ENCODE measurements around the gene ZNRF2. TPM values are rescaled to one million over a fixed set of nuclear protein-coding genes. Genes with fewer than 3 reads are reported as not detected.

The ZNRF2 gene
- total and polyA plus RNA-seq, 2 donors (not counting 3 experiments of a cell fraction or from before 2014, with no cell fraction given), result 1.4 to 5.9 TPM

- no peaks in the 10 kb centered on the region for H4K20me1 ChIP-seq (replicated peaks; ENCODE audit: control insufficient read depth, extremely low read depth, insufficient read depth, low read length)
- no peaks in the 10 kb centered on the region for H3K27me3 ChIP-seq (ENCODE audit: control insufficient read depth in 2 of 2, insufficient read depth in 2 of 2, low read length in 2 of 2)
- no peak overlapping the region for H2AFZ ChIP-seq (ENCODE audit: low read depth, low read length)
- no peaks in the 10 kb centered on the region for H3K4me1 ChIP-seq (ENCODE audit: control insufficient read depth, extremely low read depth, insufficient read depth, low read length)
- H3K27ac ChIP-seq (ENCODE audit: insufficient read depth, low read depth, low read length), result no peak overlapping the region
- no peak overlapping the region for H3K9ac ChIP-seq (replicated peaks; ENCODE audit: extremely low read depth, insufficient read depth, low read length)
- H3K36me3 ChIP-seq (ENCODE audit: control insufficient read depth in 2 of 2, extremely low read depth in 1 of 2, insufficient read depth in 2 of 2, low read length in 2 of 2), result no peaks in the 10 kb centered on the region
- peaks cover 2% of the 10 kb centered on the region for H3K79me2 ChIP-seq (ENCODE audit: control insufficient read depth, insufficient read depth, low read length)
- no peaks in the 10 kb centered on the region for H3K9me3 ChIP-seq (replicated peaks; ENCODE audit: control insufficient read depth, insufficient read depth, low read length)
- DNase-seq (ENCODE audit: low read depth, low spot score) (no peak), FAIRE-seq (no peak)
- no peaks in the 10 kb centered on the region for H3K9me1 ChIP-seq (replicated peaks; ENCODE audit: control insufficient read depth, extremely low read depth, insufficient read depth, low read length)
- CTCF ChIA-PET, result no interaction called here
- no peak overlapping the region for H3K4me3 ChIP-seq (replicated peaks in 1 of 3; ENCODE audit: insufficient read depth in 1 of 3, low read depth in 1 of 3, low read length in 3 of 3)
- BruUV-seq (replicated peaks), result no TSS peak
- intact Hi-C loops (cut with micrococcal nuclease) (no loop called here), dilution Hi-C loops (cut with MboI; ENCODE audit: extremely low pct_ligation_motif_present, low sequenced_read_pairs) (no loop called here)
- TF ChIP-seq POLR2A (IDR thresholded peaks at IDR 0.05; ENCODE audit: low read depth, low read length) (no peak), GATA2 (IDR thresholded peaks at IDR 0.05; ENCODE audit: insufficient read depth, insufficient read length, low read depth, low read length) (no peak), POLR2AphosphoS5 (IDR thresholded peaks at IDR 0.05; ENCODE audit: insufficient read depth, low read depth, low read length) (no peak), MAX (IDR thresholded peaks at IDR 0.05; ENCODE audit: insufficient read depth, insufficient read length) (no peak), FOS (IDR thresholded peaks at IDR 0.05; ENCODE audit: borderline replicate concordance, insufficient read depth, low read length) (no peak), JUN (IDR thresholded peaks at IDR 0.05; ENCODE audit: borderline replicate concordance, insufficient read depth, insufficient read length, low read depth) (no peak), MYC (IDR thresholded peaks at IDR 0.05; ENCODE audit: low read depth, low read length) (no peak), EZH2 (IDR thresholded peaks at IDR 0.05; ENCODE audit: borderline replicate concordance, low read depth, low read length, severe bottlenecking) (no peak)
- TF ChIP-seq, protein P1, sequence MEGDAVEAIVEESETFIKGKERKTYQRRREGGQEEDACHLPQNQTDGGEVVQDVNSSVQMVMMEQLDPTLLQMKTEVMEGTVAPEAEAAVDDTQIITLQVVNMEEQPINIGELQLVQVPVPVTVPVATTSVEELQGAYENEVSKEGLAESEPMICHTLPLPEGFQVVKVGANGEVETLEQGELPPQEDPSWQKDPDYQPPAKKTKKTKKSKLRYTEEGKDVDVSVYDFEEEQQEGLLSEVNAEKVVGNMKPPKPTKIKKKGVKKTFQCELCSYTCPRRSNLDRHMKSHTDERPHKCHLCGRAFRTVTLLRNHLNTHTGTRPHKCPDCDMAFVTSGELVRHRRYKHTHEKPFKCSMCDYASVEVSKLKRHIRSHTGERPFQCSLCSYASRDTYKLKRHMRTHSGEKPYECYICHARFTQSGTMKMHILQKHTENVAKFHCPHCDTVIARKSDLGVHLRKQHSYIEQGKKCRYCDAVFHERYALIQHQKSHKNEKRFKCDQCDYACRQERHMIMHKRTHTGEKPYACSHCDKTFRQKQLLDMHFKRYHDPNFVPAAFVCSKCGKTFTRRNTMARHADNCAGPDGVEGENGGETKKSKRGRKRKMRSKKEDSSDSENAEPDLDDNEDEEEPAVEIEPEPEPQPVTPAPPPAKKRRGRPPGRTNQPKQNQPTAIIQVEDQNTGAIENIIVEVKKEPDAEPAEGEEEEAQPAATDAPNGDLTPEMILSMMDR (IDR thresholded peaks at IDR 0.05; ENCODE audit: extremely low read depth in 1 of 2, insufficient read depth in 1 of 2, low read depth in 1 of 2, low read length in 2 of 2), result no peak
- no peak overlapping the region for H3K4me2 ChIP-seq (ENCODE audit: insufficient read depth, low read length)
- POLR2A ChIA-PET, result no interaction called here
Observed at GRCh38 chr7:30308389-30308788, 24.0 kb downstream of the ZNRF2 start.

Data from endothelial cell of umbilical vein (primary cell).